WTC11 (cell line): ENCODE results near the gene ARL10.
"Not testable (repeated sequence)": the region's sequence is repeated elsewhere in the genome, so short reads cannot be mapped to it uniquely, and the experiment has no call there.

Source experiments
- CBFB ChIP-seq: sonication (generic); formaldehyde crosslinking; IDR thresholded peaks from 2 replicates; pipeline ENCODE4 v1.8.1; 2022; ENCODE audit warnings: mild to moderate bottlenecking, low read depth, missing genetic modification reagents
- ELF4 ChIP-seq: sonication (generic); formaldehyde crosslinking; IDR thresholded peaks from 2 replicates; pipeline ENCODE4 v1.8.1; 2022; ENCODE audit warnings: low read depth, mild to moderate bottlenecking, moderate library complexity, missing genetic modification reagents
- NFYB ChIP-seq: sonication (generic); formaldehyde crosslinking; conservative IDR thresholded peaks from 2 replicates; pipeline ENCODE4 v1.8.0; 2022; ENCODE audit warnings: low read depth, missing genetic modification reagents
- SP1 ChIP-seq: sonication (generic); formaldehyde crosslinking; conservative IDR thresholded peaks from 2 replicates; pipeline ENCODE4 v1.8.1; 2022; ENCODE audit warnings: missing genetic modification reagents
- TEAD4 ChIP-seq: sonication (generic); formaldehyde crosslinking; IDR thresholded peaks from 2 replicates; pipeline ENCODE4 v1.8.0; 2022; ENCODE audit warnings: mild to moderate bottlenecking, missing genetic modification reagents
- ZNF219 ChIP-seq: sonication (generic); formaldehyde crosslinking; IDR thresholded peaks from 2 replicates; pipeline ENCODE4 v1.8.0; 2023; ENCODE audit warnings: missing genetic modification reagents, mild to moderate bottlenecking, borderline replicate concordance
- TF ChIP-seq, protein P1 (sequence below): fragments of 250-450 bp; sonication (Bioruptor Pico); IDR thresholded peaks from 2 replicates; pipeline ENCODE4 v2.1.2; 2022; ENCODE audit warnings: mild to moderate bottlenecking, moderate library complexity
- TF ChIP-seq, protein P2 (sequence below): fragments of 200-600 bp; IDR thresholded peaks from 2 replicates; pipeline ENCODE4 v1.8.0; 2022; ENCODE audit warnings: antibody characterized with exemption
- TF ChIP-seq, protein P3 (sequence below): sonication (generic); formaldehyde crosslinking; IDR thresholded peaks from 2 replicates; pipeline ENCODE4 v1.8.1; 2022; ENCODE audit warnings: mild to moderate bottlenecking, moderate library complexity, missing genetic modification reagents
- TF ChIP-seq, protein P4 (sequence below): sonication (generic); formaldehyde crosslinking; IDR thresholded peaks from 2 replicates; pipeline ENCODE4 v1.8.1; 2022; ENCODE audit warnings: mild to moderate bottlenecking, missing genetic modification reagents, moderate library complexity, borderline replicate concordance

DNA sequence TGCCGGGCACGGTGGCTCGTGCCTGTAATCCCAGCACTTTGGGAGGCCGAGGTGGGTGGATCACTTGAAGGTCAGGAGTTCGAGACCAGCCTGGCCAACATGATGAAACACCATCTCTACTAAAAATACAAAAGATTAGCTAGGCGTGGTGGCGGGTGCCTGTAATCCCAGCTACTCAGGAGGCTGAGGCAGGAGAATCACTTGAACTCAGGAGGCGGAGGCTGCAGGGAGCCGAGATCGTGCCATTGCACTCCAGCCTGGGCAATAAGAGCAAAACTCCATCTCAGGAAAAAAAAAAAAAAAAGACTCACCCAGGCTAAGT, 42.9 kb downstream of the ARL10 start:
- not testable (repeated sequence) for TF ChIP-seq TEAD4 (CRISPR knock-in tag); ZNF219 (CRISPR knock-in tag); ELF4 (CRISPR knock-in tag); SP1 (CRISPR knock-in tag); CBFB (CRISPR knock-in tag); NFYB
- TF ChIP-seq, protein P1, sequence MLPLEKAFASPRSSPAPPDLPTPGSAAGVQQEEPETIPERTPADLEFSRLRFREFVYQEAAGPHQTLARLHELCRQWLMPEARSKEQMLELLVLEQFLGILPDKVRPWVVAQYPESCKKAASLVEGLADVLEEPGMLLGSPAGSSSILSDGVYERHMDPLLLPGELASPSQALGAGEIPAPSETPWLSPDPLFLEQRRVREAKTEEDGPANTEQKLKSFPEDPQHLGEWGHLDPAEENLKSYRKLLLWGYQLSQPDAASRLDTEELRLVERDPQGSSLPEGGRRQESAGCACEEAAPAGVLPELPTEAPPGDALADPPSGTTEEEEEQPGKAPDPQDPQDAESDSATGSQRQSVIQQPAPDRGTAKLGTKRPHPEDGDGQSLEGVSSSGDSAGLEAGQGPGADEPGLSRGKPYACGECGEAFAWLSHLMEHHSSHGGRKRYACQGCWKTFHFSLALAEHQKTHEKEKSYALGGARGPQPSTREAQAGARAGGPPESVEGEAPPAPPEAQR (CRISPR knock-in tag) = not testable (repeated sequence)
- TF ChIP-seq, protein P2, sequence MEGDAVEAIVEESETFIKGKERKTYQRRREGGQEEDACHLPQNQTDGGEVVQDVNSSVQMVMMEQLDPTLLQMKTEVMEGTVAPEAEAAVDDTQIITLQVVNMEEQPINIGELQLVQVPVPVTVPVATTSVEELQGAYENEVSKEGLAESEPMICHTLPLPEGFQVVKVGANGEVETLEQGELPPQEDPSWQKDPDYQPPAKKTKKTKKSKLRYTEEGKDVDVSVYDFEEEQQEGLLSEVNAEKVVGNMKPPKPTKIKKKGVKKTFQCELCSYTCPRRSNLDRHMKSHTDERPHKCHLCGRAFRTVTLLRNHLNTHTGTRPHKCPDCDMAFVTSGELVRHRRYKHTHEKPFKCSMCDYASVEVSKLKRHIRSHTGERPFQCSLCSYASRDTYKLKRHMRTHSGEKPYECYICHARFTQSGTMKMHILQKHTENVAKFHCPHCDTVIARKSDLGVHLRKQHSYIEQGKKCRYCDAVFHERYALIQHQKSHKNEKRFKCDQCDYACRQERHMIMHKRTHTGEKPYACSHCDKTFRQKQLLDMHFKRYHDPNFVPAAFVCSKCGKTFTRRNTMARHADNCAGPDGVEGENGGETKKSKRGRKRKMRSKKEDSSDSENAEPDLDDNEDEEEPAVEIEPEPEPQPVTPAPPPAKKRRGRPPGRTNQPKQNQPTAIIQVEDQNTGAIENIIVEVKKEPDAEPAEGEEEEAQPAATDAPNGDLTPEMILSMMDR = not testable (repeated sequence)
- TF ChIP-seq, protein P3, sequence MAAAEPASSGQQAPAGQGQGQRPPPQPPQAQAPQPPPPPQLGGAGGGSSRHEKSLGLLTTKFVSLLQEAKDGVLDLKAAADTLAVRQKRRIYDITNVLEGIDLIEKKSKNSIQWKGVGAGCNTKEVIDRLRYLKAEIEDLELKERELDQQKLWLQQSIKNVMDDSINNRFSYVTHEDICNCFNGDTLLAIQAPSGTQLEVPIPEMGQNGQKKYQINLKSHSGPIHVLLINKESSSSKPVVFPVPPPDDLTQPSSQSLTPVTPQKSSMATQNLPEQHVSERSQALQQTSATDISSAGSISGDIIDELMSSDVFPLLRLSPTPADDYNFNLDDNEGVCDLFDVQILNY (CRISPR knock-in tag) = not testable (repeated sequence)
- TF ChIP-seq, protein P4, sequence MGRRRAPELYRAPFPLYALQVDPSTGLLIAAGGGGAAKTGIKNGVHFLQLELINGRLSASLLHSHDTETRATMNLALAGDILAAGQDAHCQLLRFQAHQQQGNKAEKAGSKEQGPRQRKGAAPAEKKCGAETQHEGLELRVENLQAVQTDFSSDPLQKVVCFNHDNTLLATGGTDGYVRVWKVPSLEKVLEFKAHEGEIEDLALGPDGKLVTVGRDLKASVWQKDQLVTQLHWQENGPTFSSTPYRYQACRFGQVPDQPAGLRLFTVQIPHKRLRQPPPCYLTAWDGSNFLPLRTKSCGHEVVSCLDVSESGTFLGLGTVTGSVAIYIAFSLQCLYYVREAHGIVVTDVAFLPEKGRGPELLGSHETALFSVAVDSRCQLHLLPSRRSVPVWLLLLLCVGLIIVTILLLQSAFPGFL (CRISPR knock-in tag) = not testable (repeated sequence)
